Measurements from ENCODE around the gene CHMP2B.

GRCh38 chr3:87233805-87234204 is 6.7 kb downstream of the CHMP2B start:
- no peak for TF ChIP-seq EZH2 (IDR thresholded peaks at IDR 0.05; ENCODE audit: insufficient read depth, poor library complexity, severe bottlenecking)
- TF ChIP-seq EZH2phosphoT487 (IDR thresholded peaks at IDR 0.05; ENCODE audit: insufficient read depth, low read depth): no peak

Data from GM23248 (cell line).